Prostate gland (tissue), 2 donors: Measurements from ENCODE around the gene ISG15. TPM values are rescaled to one million over a fixed set of nuclear protein-coding genes. Genes with fewer than 3 reads are reported as not detected.
"Not testable (repeated sequence)": the region's sequence is repeated elsewhere in the genome, so short reads cannot be mapped to it uniquely, and the experiment has no call there.

Source experiments
- DNase-seq: peaks from one replicate; pipeline ENCODE4 v3.0.0-alpha.2; 2019; ENCODE audit warnings: low spot score
- H3K27ac ChIP-seq, 2 donors: fragments of 200-600 bp; sonication (generic); 2 replicates each; pipeline ENCODE4 v1.5.1; 2017 to 2019
- H3K27me3 ChIP-seq: fragments of 200-600 bp; sonication (generic); replicated peaks from 2 replicates; pipeline ENCODE4 v1.5.1; 2019; ENCODE audit not compliant: insufficient read depth
- H3K36me3 ChIP-seq, 2 donors: fragments of 200-600 bp; sonication (generic); 1 replicate in 1 of 2; 2 replicates in 1 of 2; pipeline versions ENCODE4 v1.5.1 to v1.8.1; 2017 to 2019
- H3K4me1 ChIP-seq: fragments of 200-600 bp; sonication (generic); replicated peaks from 2 replicates; pipeline ENCODE4 v1.5.1; 2019
- H3K4me3 ChIP-seq, 2 donors: fragments of 200-600 bp; sonication (generic); 2 replicates each; pipeline ENCODE4 v1.5.1; 2017 to 2019
- H3K9me3 ChIP-seq: fragments of 200-600 bp; sonication (generic); 2 replicates; pipeline ENCODE4 v1.5.1; 2017
- POLR2A ChIP-seq: fragments of 450-650 bp; IDR thresholded peaks from one replicate; pipeline ENCODE4 v1.6.1; 2016; ENCODE audit warnings: antibody characterized with exemption, mild to moderate bottlenecking
- POLR2AphosphoS5 ChIP-seq: sonication (generic); formaldehyde crosslinking; IDR thresholded peaks from one replicate; pipeline ENCODE4 v1.6.1; 2017; ENCODE audit warnings: antibody characterized with exemption
- WGBS: methylation state at CpG from one replicate; pipeline ENCODE4 v1.1.5; 2018; 5-methylcytosine and 5-hydroxymethylcytosine counted together
- intact Hi-C: fragments of 100-400 bp; cut with DNase I; formaldehyde crosslinking; loops from one replicate; pipeline ENCODE4 v1.14.2; 2022
- total RNA-seq, 2 donors: library from RNA; depleted of rRNA; stranded (reverse); fragments of >200 nt; gene quantifications; one replicate each; pipeline ENCODE4 v1.1.0, GENCODE V29; 2016
- TF ChIP-seq, protein P1 (sequence below), 4 experiments: fragments of 200-600 bp in 2 of 4; fragments of 450-650 bp in 2 of 4; sonication (generic) in 2 of 4; IDR thresholded peaks; 1 replicate in 3 of 4; 2 replicates in 1 of 4; pipeline ENCODE4 v1.5.1; 2016 to 2019; ENCODE audit warnings: antibody characterized with exemption in 4 of 4, mild to moderate bottlenecking in 2 of 4, moderate library complexity in 2 of 4

ISG15 gene
- total RNA-seq, 2 donors from 2014 or later: 22.3 to 27.2 TPM

DNA sequence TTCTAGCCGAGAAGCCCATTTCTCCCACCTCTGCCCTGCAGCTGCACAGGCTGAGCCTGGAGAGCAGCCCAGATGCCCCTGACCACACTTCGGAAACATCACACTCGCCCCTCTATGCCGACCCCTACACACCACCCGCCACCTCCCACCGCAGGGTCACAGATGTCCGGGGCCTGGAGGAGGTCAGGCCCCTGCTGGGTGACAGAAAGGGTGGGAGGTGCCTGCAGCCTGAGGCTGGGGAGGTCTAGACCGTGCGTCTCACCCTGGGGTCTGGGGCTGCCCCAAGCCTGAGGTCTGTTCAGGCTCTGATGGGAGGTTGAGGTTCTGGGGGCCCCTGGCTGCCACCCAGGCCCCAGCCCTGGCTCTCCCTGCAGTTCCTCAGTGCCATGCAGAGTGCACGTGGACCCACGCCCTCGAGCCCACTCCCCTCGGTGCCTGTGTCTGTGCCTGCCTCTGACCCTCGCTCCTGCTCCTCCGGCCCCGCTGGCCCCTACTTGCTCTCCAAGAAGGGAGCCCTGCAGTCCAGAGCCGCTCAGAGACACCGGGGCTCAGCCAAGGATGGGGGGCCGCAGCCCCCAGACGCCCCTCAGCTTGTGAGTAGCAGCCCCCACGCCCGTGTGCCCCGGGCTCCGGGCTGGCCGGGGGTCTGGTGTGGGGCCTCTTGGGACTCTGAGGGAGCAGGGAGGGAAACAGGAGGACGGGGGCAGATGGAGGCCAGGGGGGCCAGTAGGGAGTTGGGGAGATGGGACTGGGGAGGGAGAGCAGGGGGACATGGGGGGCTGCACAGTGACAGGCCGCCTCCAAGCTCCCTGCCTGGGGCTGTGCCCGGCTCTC, 39.6 kb upstream of the ISG15 start:
- TF ChIP-seq, protein P1, sequence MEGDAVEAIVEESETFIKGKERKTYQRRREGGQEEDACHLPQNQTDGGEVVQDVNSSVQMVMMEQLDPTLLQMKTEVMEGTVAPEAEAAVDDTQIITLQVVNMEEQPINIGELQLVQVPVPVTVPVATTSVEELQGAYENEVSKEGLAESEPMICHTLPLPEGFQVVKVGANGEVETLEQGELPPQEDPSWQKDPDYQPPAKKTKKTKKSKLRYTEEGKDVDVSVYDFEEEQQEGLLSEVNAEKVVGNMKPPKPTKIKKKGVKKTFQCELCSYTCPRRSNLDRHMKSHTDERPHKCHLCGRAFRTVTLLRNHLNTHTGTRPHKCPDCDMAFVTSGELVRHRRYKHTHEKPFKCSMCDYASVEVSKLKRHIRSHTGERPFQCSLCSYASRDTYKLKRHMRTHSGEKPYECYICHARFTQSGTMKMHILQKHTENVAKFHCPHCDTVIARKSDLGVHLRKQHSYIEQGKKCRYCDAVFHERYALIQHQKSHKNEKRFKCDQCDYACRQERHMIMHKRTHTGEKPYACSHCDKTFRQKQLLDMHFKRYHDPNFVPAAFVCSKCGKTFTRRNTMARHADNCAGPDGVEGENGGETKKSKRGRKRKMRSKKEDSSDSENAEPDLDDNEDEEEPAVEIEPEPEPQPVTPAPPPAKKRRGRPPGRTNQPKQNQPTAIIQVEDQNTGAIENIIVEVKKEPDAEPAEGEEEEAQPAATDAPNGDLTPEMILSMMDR (IDR thresholded peaks at IDR 0.05): no peak
- TF ChIP-seq POLR2AphosphoS5 (no peak), POLR2A (no peak)
- H3K36me3 ChIP-seq: no peaks in the 10 kb centered on the region
- H3K27ac ChIP-seq: no peak overlapping the region
- DNase-seq: no peak
- no peak overlapping the region for H3K4me3 ChIP-seq
- H3K9me3 ChIP-seq: no peaks in the 10 kb centered on the region
- peaks cover 2% of the 10 kb centered on the region for H3K4me1 ChIP-seq
- no peaks in the 10 kb centered on the region for H3K27me3 ChIP-seq
- WGBS: 87% methylated on average over 28 of the region's 28 CpGs
- intact Hi-C loops: no loop called here

DNA sequence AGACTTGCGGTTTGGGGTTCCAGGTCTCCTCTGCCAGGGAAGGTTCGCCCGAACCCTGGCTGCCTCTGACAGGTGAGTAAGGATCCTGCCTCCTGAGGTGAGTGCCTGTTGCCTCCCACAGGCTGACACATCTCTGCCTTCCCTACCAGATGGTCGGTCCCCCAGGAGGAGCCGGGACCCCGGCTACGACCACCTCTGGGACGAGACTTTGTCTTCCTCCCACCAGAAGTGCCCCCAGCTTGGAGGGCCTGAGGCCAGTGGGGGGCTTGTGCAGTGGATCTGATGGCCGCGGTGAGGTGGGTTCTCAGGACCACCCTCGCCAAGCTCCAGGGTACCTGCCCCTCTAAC, 39.0 kb upstream of the ISG15 start:
- TF ChIP-seq, protein P1 (IDR thresholded peaks at IDR 0.05): no peak
- no peak for TF ChIP-seq POLR2AphosphoS5
- TF ChIP-seq POLR2A: no peak
- no peaks in the 10 kb centered on the region for H3K9me3 ChIP-seq
- 91% methylated on average over 11 of the region's 11 CpGs for WGBS
- H3K27me3 ChIP-seq: no peaks in the 10 kb centered on the region
- H3K4me3 ChIP-seq: no peak overlapping the region
- no peak for DNase-seq
- H3K36me3 ChIP-seq: no peaks in the 10 kb centered on the region
- H3K27ac ChIP-seq: no peak overlapping the region
- H3K4me1 ChIP-seq: peaks cover 2% of the 10 kb centered on the region
- intact Hi-C loops: no loop called here

DNA sequence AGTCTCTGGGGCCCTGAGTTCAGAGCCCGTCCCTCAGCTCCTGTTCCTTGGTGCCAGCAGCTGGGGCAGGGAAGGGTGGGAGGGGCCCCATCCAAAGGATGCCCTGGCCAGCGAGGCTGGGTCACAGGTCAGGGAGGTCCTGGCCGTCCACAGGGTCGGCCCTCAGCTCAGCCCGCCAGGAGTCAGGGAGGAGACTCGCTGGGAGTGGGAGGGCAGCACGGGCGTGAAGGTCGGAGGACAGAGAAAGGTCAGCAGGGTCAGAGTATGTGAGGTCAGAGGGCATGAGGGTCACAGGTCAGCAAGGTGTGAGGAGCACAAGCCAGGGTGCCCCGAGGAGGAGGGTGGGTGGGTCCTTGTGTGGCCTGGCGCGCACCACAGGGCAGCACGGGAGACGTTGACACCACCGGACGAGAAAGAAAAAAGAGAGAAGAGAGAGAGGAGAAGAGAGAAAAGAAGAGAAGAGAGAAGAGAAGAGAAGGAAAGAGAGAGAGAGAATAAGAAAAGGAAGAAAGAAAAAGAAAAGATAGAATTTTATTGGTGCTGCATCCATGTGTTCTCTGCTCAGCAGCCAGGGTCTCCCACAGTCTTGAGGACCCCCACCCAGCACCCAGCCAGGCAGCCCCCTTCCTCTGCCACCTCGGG, 38.5 kb upstream of the ISG15 start:
- intact Hi-C loops: no loop called here
- H3K9me3 ChIP-seq: no peaks in the 10 kb centered on the region
- DNase-seq: no peak
- 81% methylated on average over 17 of the region's 17 CpGs for WGBS
- H3K4me1 ChIP-seq: peaks cover 2% of the 10 kb centered on the region
- no peak overlapping the region for H3K27ac ChIP-seq
- H3K4me3 ChIP-seq: no peak overlapping the region
- no peaks in the 10 kb centered on the region for H3K27me3 ChIP-seq
- TF ChIP-seq POLR2AphosphoS5: no peak
- no peaks in the 10 kb centered on the region for H3K36me3 ChIP-seq

DNA sequence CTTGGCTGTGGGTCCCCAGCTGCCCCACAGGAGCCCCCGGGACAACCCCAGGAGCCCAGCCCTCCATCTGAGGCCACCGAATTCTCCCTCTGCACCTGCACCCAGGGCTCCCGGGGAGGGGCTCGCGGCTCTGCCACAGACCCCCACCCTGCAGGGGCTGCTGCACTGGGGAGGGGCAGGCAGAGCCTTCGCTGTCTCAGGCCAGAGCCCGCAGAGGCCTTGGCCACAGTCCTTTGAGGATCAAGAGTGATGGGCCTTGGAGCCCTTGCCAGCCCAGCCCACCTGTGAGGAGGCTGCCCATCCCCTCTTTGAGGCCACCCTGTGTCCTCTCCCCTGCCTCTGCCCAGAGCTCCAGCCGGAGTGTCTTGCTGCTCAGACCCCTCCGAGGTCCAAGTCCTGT, 37.9 kb upstream of the ISG15 start:
- Histone ChIP-seq H3K27me3 (no peaks in the 10 kb centered on the region), H3K4me3 (no peak overlapping the region), H3K36me3 (no peaks in the 10 kb centered on the region), H3K4me1 (peaks cover 2% of the 10 kb centered on the region), H3K27ac (peak overlapping the region; percentile 82 to 85), H3K9me3 (no peaks in the 10 kb centered on the region)
- intact Hi-C loops: no loop called here
- no peak for DNase-seq
- TF ChIP-seq POLR2A (no peak), POLR2AphosphoS5 (no peak)
- TF ChIP-seq, protein P1 (IDR thresholded peaks at IDR 0.05): no peak
- 58% methylated on average over 9 of the region's 9 CpGs for WGBS

DNA sequence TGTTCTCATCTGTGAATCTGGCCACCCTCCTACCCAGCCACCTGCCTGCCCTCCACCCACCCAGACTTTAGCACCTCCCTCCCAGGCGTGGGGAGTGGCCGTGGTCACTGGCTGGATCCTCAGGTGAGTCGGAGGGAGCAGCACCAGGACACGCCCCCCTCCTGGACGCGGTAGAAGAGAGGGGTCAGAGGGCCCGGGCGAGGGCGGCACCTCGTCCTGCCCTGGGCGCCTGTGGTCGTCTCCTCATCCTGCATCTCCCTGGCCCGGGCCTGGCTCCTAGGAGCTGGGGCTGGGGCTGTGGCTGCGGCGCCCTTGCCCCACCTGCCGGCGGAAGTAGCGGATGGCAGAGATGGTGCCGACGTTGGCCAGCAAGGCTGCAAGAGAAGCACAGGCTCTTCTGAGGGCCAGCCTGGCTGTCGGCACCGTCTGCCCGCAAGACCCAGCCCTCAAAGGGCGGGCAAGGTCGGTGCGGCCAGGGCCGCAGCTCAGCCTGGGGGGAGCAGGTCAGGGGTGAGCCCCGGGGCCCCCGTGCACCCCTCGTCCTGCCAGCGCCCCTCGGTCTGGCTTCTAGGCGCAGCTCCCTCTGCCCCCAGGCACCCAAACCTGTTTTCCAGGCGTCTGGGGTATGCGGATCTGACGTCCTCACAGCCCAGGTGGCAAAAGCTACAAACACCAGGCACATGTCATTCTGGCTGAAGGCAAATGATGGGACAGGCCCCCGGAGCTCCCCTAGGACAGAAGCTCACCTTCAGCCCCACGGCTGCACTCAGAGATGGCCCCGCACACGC, 37.2 kb upstream of the ISG15 start:
- TF ChIP-seq, protein P1 (IDR thresholded peaks at IDR 0.05): peak; percentile 43 to 95 (median 75)
- peak; percentile 55 for TF ChIP-seq POLR2AphosphoS5
- peak; percentile 19 for TF ChIP-seq POLR2A
- Histone ChIP-seq H3K36me3 (no peaks in the 10 kb centered on the region), H3K9me3 (no peaks in the 10 kb centered on the region), H3K27me3 (no peaks in the 10 kb centered on the region), H3K4me1 (peaks cover 2% of the 10 kb centered on the region), H3K27ac (peak overlapping the region; percentile 82 to 85), H3K4me3 (peak overlapping the region; percentile 36 to 40)
- peak; percentile 79 for DNase-seq
- 4% methylated on average over 40 of the region's 40 CpGs for WGBS
- intact Hi-C loops: loop anchor here (2.0 kb wide), 1 partner anchor 71 kb away; no protein-coding TSS in a partner anchor

DNA sequence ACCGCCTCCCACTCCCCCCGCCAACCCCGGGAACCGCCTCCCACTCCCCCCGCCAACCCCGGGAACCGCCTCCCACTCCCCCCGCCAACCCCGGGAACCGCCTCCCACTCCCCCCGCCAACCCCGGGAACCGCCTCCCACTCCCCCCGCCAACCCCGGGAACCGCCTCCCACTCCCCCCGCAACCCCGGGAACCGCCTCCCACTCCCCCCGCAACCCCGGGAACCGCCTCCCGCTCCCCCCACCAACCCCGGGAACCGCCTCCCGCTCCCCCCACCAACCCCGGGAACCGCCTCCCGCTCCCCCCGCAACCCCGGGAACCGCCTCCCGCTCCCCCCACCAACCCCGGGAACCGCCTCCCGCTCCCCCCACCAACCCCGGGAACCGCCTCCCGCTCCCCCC, 36.5 kb upstream of the ISG15 start:
- H3K4me3 ChIP-seq, H3K27me3 ChIP-seq, H3K36me3 ChIP-seq, H3K9me3 ChIP-seq, H3K4me1 ChIP-seq: not testable (repeated sequence)
- H3K27ac ChIP-seq: peak overlapping the region in 1 of 2 donors; percentile 82
- intact Hi-C loops: loop anchor here (2.0 kb wide), 1 partner anchor 72 kb away; no protein-coding TSS in a partner anchor
- WGBS: no CpG with 5 or more reads among the region's 39 CpGs
- peak; percentile 72 for DNase-seq
